Retinal pigment epithelial cell (primary cell): Measurements from ENCODE around the gene RDH8.
"Not testable (repeated sequence)": the region's sequence is repeated elsewhere in the genome, so short reads cannot be mapped to it uniquely, and the experiment has no call there.

ENCODE experiments used
- DNase-seq: peaks from one replicate; pipeline ENCODE4 v3.0.0-alpha.2; 2010; ENCODE audit warnings: low read depth
- H3K4me3 ChIP-seq: 2 replicates; pipeline ENCODE4 v1.5.1; 2011; ENCODE audit warnings: mild to moderate bottlenecking, low read length, control low read depth, moderate library complexity
- CTCF ChIP-seq: conservative IDR thresholded peaks from 2 replicates; pipeline ENCODE4 v1.5.1; 2011; ENCODE audit warnings: low read depth, low read length, control low read depth, inconsistent platforms

Gene RDH8

GRCh38 chr19:10020851-10021250 lies 7.6 kb downstream of the RDH8 start:
- no peak overlapping the region for H3K4me3 ChIP-seq
- DNase-seq, result no peak
- no peak for TF ChIP-seq CTCF

GRCh38 chr19:10021446-10021845 lies 8.2 kb downstream of the RDH8 start:
- TF ChIP-seq CTCF, result no peak
- DNase-seq, result no peak

GRCh38 chr19:10021863-10022262 lies 8.6 kb downstream of the RDH8 start:
- H3K4me3 ChIP-seq, result no peak overlapping the region
- no peak for TF ChIP-seq CTCF
- no peak for DNase-seq

More at GRCh38 chr19:10021446-10021845, 8.2 kb downstream of the RDH8 start:
- H3K4me3 ChIP-seq, result no peak overlapping the region

- DNase-seq, H3K4me3 ChIP-seq: not testable (repeated sequence)
Measured at GRCh38 chr19:10023096-10023495, 9.8 kb downstream of the RDH8 start.

GRCh38 chr19:10026744-10027143 lies 13.5 kb downstream of the RDH8 start:
- no peak for DNase-seq

GRCh38 chr19:10027158-10027997 lies 14.1 kb downstream of the RDH8 start:
- DNase-seq, result peak; percentile 65
- H3K4me3 ChIP-seq, result no peak overlapping the region
- TF ChIP-seq CTCF, result peak; percentile 86

More at GRCh38 chr19:10026744-10027143, 13.5 kb downstream of the RDH8 start:
- no peak for TF ChIP-seq CTCF
- no peak overlapping the region for H3K4me3 ChIP-seq

GRCh38 chr19:10033614-10034013 lies 20.3 kb downstream of the RDH8 start:
- no peak for TF ChIP-seq CTCF
- no peak overlapping the region for H3K4me3 ChIP-seq
- DNase-seq, result no peak
